ENCODE measurements around the gene ZNF511.

DNA sequence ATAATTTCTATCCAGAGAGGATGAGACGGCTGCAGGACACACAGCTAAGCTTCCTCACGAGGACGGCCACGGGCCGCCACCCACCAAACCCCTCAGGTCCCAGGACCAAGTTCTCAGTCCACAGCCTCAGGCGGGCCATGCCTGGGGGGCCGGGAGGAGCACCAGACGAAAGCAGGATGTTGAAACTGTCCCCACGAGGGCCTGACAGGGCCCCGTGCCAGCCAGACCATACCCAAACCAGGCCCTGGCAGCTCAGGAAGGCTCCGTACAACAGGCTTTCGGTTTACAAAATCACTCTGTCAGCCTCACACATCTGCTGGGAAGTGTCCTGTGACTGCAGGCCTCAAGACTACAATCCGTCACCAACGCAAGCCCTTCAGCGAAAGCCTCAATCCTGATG lies 14.5 kb upstream of the ZNF511 start:
- TF ChIP-seq EZH2phosphoT487 (IDR thresholded peaks at IDR 0.05; ENCODE audit: borderline replicate concordance, low read length): no peak
- TF ChIP-seq, protein P1, sequence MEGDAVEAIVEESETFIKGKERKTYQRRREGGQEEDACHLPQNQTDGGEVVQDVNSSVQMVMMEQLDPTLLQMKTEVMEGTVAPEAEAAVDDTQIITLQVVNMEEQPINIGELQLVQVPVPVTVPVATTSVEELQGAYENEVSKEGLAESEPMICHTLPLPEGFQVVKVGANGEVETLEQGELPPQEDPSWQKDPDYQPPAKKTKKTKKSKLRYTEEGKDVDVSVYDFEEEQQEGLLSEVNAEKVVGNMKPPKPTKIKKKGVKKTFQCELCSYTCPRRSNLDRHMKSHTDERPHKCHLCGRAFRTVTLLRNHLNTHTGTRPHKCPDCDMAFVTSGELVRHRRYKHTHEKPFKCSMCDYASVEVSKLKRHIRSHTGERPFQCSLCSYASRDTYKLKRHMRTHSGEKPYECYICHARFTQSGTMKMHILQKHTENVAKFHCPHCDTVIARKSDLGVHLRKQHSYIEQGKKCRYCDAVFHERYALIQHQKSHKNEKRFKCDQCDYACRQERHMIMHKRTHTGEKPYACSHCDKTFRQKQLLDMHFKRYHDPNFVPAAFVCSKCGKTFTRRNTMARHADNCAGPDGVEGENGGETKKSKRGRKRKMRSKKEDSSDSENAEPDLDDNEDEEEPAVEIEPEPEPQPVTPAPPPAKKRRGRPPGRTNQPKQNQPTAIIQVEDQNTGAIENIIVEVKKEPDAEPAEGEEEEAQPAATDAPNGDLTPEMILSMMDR (IDR thresholded peaks at IDR 0.05; ENCODE audit: low read depth, low read length, poor library complexity, severe bottlenecking): no peak

Measured in DOHH2 (cell line).